Endothelial cell of umbilical vein (primary cell): ENCODE measurements around the gene SFTA2. TPM values are rescaled to one million over a fixed set of nuclear protein-coding genes. Genes with fewer than 3 reads are reported as not detected.

Experiments used
- BruUV-seq: library from RNA; stranded (reverse); fragments of 400-500 nt; replicated peaks from 2 replicates; lab custom pipeline; 2021; lab: Mats Ljungman, UMichigan
- CTCF ChIA-PET: fragments of 300-600, 350-600 bp; sonication (Branson Sonifier 250); formaldehyde crosslinking; loops from one replicate; lab custom pipeline; 2021; ENCODE audit warnings: antibody characterized with exemption, inconsistent platforms; lab: Charles Lee
- POLR2A ChIA-PET: fragments of 300-600, 350-600 bp; sonication (Branson Sonifier 250); formaldehyde crosslinking; loops from one replicate; lab custom pipeline; 2021; ENCODE audit warnings: antibody characterized with exemption, inconsistent platforms; lab: Charles Lee
- DNase-seq: peaks from one replicate; pipeline ENCODE4 v3.0.0-alpha.2; 2011; ENCODE audit warnings: low read depth, low spot score
- FAIRE-seq: peaks from 2 replicates; lab custom pipeline; 2011; peaks lifted over from hg19 to GRCh38; lab: Jason Lieb, UNC
- H2AFZ ChIP-seq: 2 replicates; pipeline ENCODE4 v1.6.0; 2012; ENCODE audit warnings: low read depth, low read length, control low read depth, inconsistent platforms
- H3K27ac ChIP-seq: 2 replicates; pipeline ENCODE4 v1.5.1; 2011; ENCODE audit warnings: low read depth, mild to moderate bottlenecking, control low read depth, low read length, moderate library complexity; ENCODE audit not compliant: insufficient read depth
- H3K27me3 ChIP-seq, 2 experiments: 2 replicates each; pipeline versions ENCODE4 v1.6.0 to v1.6.1; 2011; ENCODE audit warnings: low read length in 2 of 2, mixed read lengths in 1 of 2; ENCODE audit not compliant: control insufficient read depth in 2 of 2, insufficient read depth in 2 of 2
- H3K36me3 ChIP-seq, 2 experiments: 2 replicates in 1 of 2; 3 replicates in 1 of 2; pipeline ENCODE4 v1.5.1; 2011; ENCODE audit warnings: low read length in 2 of 2, mild to moderate bottlenecking in 1 of 2, moderate library complexity in 1 of 2; ENCODE audit not compliant: control insufficient read depth in 2 of 2, insufficient read depth in 2 of 2; ENCODE audit errors: extremely low read depth in 1 of 2
- H3K4me1 ChIP-seq: 3 replicates; pipeline ENCODE4 v1.5.1; 2011; ENCODE audit warnings: mild to moderate bottlenecking, low read length; ENCODE audit not compliant: control insufficient read depth, insufficient read depth; ENCODE audit errors: extremely low read depth
- H3K4me2 ChIP-seq: 2 replicates; pipeline ENCODE4 v1.6.1; 2011; ENCODE audit warnings: low read length, control low read depth, mixed read lengths; ENCODE audit not compliant: insufficient read depth
- H3K4me3 ChIP-seq, 3 experiments: fragments of 200-600 bp in 1 of 3; sonication (generic), shearing (Covaris generic) in 1 of 3; replicated peaks in 1 of 3; 2 replicates each; pipeline ENCODE4 v1.5.1; 2011 to 2016; ENCODE audit warnings: control low read depth in 3 of 3, low read length in 3 of 3, mild to moderate bottlenecking in 2 of 3, inconsistent platforms in 1 of 3, low read depth in 1 of 3, moderate library complexity in 1 of 3; ENCODE audit not compliant: insufficient read depth in 1 of 3
- H3K79me2 ChIP-seq: 2 replicates; pipeline ENCODE4 v1.6.0; 2012; ENCODE audit warnings: low read length, inconsistent platforms; ENCODE audit not compliant: control insufficient read depth, insufficient read depth
- H3K9ac ChIP-seq: replicated peaks from 2 replicates; pipeline ENCODE3; 2011; ENCODE audit warnings: low read length, control low read depth; ENCODE audit not compliant: insufficient read depth; ENCODE audit errors: extremely low read depth
- H3K9me1 ChIP-seq: replicated peaks from 3 replicates; pipeline ENCODE4 v1.6.0; 2011; ENCODE audit warnings: mild to moderate bottlenecking, low read length; ENCODE audit not compliant: control insufficient read depth, insufficient read depth; ENCODE audit errors: extremely low read depth
- H3K9me3 ChIP-seq: replicated peaks from 2 replicates; pipeline ENCODE4 v1.5.1; 2012; ENCODE audit warnings: low read length, inconsistent platforms; ENCODE audit not compliant: control insufficient read depth, insufficient read depth
- H4K20me1 ChIP-seq: replicated peaks from 2 replicates; pipeline ENCODE3; 2011; ENCODE audit warnings: mild to moderate bottlenecking, low read length; ENCODE audit not compliant: control insufficient read depth, insufficient read depth; ENCODE audit errors: extremely low read depth
- EZH2 ChIP-seq: IDR thresholded peaks from 2 replicates; pipeline ENCODE4 v1.6.1; 2012; ENCODE audit warnings: borderline replicate concordance, low read depth, mild to moderate bottlenecking, moderate library complexity, low read length, inconsistent platforms; ENCODE audit not compliant: severe bottlenecking
- GATA2 ChIP-seq: IDR thresholded peaks from 2 replicates; pipeline ENCODE4 v1.7.0; 2011; ENCODE audit warnings: low read depth, mild to moderate bottlenecking, moderate library complexity, mixed read lengths, low read length; ENCODE audit not compliant: insufficient read length, insufficient read depth
- dilution Hi-C: fragments of 300-500 bp; cut with MboI; formaldehyde crosslinking; loops from one replicate; pipeline ENCODE4 v1.15.0; 2019; ENCODE audit warnings: low sequenced_read_pairs; ENCODE audit not compliant: extremely low pct_ligation_motif_present
- intact Hi-C: fragments of 100-400 bp; cut with micrococcal nuclease; formaldehyde crosslinking; loops from one replicate; pipeline ENCODE4 v1.10.0; 2022
- polyA plus RNA-seq, 4 experiments: library from polyadenylated mRNA; depleted of rRNA in 3 of 4; stranded (reverse) in 3 of 4; unstranded in 1 of 4; fragments of >200 nt; gene quantifications; 2 replicates each; pipeline versions ENCODE4 v1.2.1 to v1.2.3, GENCODE V29; 2011 to 2012; ENCODE audit warnings: missing spikeins in 1 of 4
- total RNA-seq: library from RNA; stranded (reverse); gene quantifications from 2 replicates; pipeline ENCODE4 v1.2.3, GENCODE V29; 2021
- TF ChIP-seq, protein P1 (sequence below), 2 donors: IDR thresholded peaks; 1 replicate in 1 of 2; 2 replicates in 1 of 2; pipeline ENCODE4 v1.5.1; 2011; ENCODE audit warnings: low read length in 2 of 2, mild to moderate bottlenecking in 2 of 2, moderate library complexity in 2 of 2, control low read depth in 1 of 2, inconsistent platforms in 1 of 2, low read depth in 1 of 2; ENCODE audit not compliant: insufficient read depth in 1 of 2; ENCODE audit errors: extremely low read depth in 1 of 2

Gene SFTA2
- total and polyA plus RNA-seq, 2 donors (not counting 3 experiments of a cell fraction or from before 2014, with no cell fraction given), result not detected

DNA sequence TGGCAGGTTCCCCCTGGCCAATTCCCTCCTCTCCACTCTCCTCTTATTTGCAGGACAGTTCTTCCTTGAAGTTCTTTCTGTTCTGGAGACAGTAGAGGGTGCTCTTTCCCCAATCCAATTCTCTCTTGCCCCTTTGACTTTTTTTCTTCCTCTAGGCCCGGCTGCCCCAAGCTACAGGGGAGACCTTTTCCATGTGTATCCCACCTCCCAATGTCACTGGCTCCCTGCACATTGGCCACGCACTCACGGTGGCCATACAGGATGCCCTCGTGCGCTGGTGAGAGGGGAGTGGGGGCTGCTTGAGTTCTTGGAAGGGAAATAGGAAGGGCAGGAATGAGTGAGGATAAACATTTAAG, 16.4 kb downstream of the SFTA2 start:
- peak; percentile 75 for DNase-seq
- TF ChIP-seq GATA2, result no peak
- TF ChIP-seq EZH2, result no peak
- TF ChIP-seq, protein P1, sequence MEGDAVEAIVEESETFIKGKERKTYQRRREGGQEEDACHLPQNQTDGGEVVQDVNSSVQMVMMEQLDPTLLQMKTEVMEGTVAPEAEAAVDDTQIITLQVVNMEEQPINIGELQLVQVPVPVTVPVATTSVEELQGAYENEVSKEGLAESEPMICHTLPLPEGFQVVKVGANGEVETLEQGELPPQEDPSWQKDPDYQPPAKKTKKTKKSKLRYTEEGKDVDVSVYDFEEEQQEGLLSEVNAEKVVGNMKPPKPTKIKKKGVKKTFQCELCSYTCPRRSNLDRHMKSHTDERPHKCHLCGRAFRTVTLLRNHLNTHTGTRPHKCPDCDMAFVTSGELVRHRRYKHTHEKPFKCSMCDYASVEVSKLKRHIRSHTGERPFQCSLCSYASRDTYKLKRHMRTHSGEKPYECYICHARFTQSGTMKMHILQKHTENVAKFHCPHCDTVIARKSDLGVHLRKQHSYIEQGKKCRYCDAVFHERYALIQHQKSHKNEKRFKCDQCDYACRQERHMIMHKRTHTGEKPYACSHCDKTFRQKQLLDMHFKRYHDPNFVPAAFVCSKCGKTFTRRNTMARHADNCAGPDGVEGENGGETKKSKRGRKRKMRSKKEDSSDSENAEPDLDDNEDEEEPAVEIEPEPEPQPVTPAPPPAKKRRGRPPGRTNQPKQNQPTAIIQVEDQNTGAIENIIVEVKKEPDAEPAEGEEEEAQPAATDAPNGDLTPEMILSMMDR (IDR thresholded peaks at IDR 0.05; ENCODE audit: extremely low read depth in 1 of 2, insufficient read depth in 1 of 2, low read depth in 1 of 2, low read length in 2 of 2), result peak; percentile 54
- Histone ChIP-seq H3K79me2 (no peaks in the 10 kb centered on the region), H3K9ac (no peak overlapping the region), H3K4me2 (no peak overlapping the region), H3K4me3 (no peak overlapping the region), H3K36me3 (peaks cover 2 to 33% of the 10 kb centered on the region in 2 experiments), H3K27me3 (no peaks in the 10 kb centered on the region), H3K9me1 (no peaks in the 10 kb centered on the region), H4K20me1 (no peaks in the 10 kb centered on the region), H2AFZ (peak overlapping the region; percentile 66), H3K4me1 (peaks cover 25% of the 10 kb centered on the region), H3K9me3 (no peaks in the 10 kb centered on the region), H3K27ac (no peak overlapping the region)
- ChIA-PET CTCF (interaction anchor here (0.7 to 7.6 kb wide), 33 partner anchors 8 to 451 kb away, joined by 3 to 142 read pairs (median 5); partner anchors contain the start of genes DDR1, GTF2H4, MUCL3 and PSORS1C1), POLR2A (no interaction called here)
- FAIRE-seq, result peak; percentile 81
- dilution Hi-C loops, result no loop called here
- intact Hi-C loops, result loop anchor here (1.0 kb wide), 6 partner anchors 127 to 277 kb away; no protein-coding TSS in a partner anchor
- no TSS peak for BruUV-seq
